Suprapubic skin (tissue), 4 donors: ENCODE data around the gene BANP. TPM values are rescaled to one million over a fixed set of nuclear protein-coding genes. Genes with fewer than 3 reads are reported as not detected.

Experiments
- DNase-seq, 2 donors: peaks; one replicate each; pipeline ENCODE4 v3.0.0-alpha.2; 2019; ENCODE audit warnings: low spot score in 2 of 2
- H3K27ac ChIP-seq: fragments of 200-600 bp; sonication (generic); one replicate; pipeline ENCODE4 v1.5.1; 2019
- H3K27me3 ChIP-seq: fragments of 200-600 bp; sonication (generic); one replicate; pipeline ENCODE4 v1.5.1; 2019
- H3K36me3 ChIP-seq: fragments of 200-600 bp; sonication (generic); one replicate; pipeline ENCODE4 v1.5.1; 2019
- H3K4me1 ChIP-seq: fragments of 200-600 bp; sonication (generic); one replicate; pipeline ENCODE4 v1.5.1; 2019
- H3K4me3 ChIP-seq: fragments of 200-600 bp; sonication (generic); one replicate; pipeline ENCODE4 v1.5.1; 2019; ENCODE audit warnings: mild to moderate bottlenecking
- H3K9me3 ChIP-seq: fragments of 200-600 bp; sonication (generic); one replicate; pipeline ENCODE4 v1.5.1; 2019
- EP300 ChIP-seq: sonication (generic); formaldehyde crosslinking; IDR thresholded peaks from one replicate; pipeline ENCODE4 v1.6.1; 2017; ENCODE audit warnings: antibody characterized with exemption
- POLR2A ChIP-seq, 2 donors: fragments of 450-650 bp; IDR thresholded peaks; one replicate each; pipeline ENCODE4 v1.6.1; 2017; ENCODE audit warnings: antibody characterized with exemption in 2 of 2, mild to moderate bottlenecking in 2 of 2, moderate library complexity in 2 of 2
- POLR2AphosphoS5 ChIP-seq, 3 donors: sonication (generic); formaldehyde crosslinking; IDR thresholded peaks; one replicate each; pipeline ENCODE4 v1.6.1; 2017; ENCODE audit warnings: antibody characterized with exemption in 3 of 3
- WGBS: methylation state at CpG from one replicate; pipeline ENCODE4 v1.1.5; 2018; 5-methylcytosine and 5-hydroxymethylcytosine counted together
- total RNA-seq, 4 donors: library from RNA; depleted of rRNA; stranded (reverse); fragments of >200 nt; gene quantifications; one replicate each; pipeline ENCODE4 v1.1.0, GENCODE V29; 2016
- TF ChIP-seq, protein P1 (sequence below), 2 donors: fragments of 200-600 bp in 1 of 2; fragments of 450-650 bp in 1 of 2; sonication (generic) in 1 of 2; IDR thresholded peaks; one replicate each; pipeline ENCODE4 v1.5.1; 2016 to 2019; ENCODE audit warnings: antibody characterized with exemption in 2 of 2, mild to moderate bottlenecking in 1 of 2, moderate library complexity in 1 of 2

BANP gene
- total RNA-seq, 4 donors from 2014 or later = 24.9 to 40.1 (median 26.5) TPM

DNA sequence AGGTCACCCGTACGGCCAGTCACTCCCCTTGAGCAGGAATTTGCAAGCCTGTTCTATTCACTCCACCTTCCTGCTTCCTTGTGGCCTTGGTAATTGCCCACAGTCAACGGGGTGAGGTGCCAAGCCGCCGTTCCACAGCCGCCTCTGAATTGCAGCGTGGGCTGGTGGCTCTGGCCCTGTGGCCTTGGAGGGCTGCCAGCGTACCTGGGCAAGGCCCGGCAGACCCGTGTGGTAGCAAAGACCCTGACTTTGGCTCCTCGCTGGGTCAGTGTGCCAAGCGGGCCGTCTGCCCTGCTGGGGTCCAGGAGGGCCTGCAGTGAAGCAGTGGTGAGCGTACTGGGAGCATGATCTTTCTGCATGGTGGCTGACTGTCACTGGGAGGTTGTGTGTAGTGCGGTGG, 3.6 kb downstream of the BANP start:
- no peak for TF ChIP-seq POLR2A (IDR thresholded peaks at IDR 0.05)
- no peak for TF ChIP-seq POLR2AphosphoS5 (IDR thresholded peaks at IDR 0.05)
- TF ChIP-seq, protein P1, sequence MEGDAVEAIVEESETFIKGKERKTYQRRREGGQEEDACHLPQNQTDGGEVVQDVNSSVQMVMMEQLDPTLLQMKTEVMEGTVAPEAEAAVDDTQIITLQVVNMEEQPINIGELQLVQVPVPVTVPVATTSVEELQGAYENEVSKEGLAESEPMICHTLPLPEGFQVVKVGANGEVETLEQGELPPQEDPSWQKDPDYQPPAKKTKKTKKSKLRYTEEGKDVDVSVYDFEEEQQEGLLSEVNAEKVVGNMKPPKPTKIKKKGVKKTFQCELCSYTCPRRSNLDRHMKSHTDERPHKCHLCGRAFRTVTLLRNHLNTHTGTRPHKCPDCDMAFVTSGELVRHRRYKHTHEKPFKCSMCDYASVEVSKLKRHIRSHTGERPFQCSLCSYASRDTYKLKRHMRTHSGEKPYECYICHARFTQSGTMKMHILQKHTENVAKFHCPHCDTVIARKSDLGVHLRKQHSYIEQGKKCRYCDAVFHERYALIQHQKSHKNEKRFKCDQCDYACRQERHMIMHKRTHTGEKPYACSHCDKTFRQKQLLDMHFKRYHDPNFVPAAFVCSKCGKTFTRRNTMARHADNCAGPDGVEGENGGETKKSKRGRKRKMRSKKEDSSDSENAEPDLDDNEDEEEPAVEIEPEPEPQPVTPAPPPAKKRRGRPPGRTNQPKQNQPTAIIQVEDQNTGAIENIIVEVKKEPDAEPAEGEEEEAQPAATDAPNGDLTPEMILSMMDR (IDR thresholded peaks at IDR 0.05) = no peak
- no peak for TF ChIP-seq EP300
- Histone ChIP-seq H3K36me3 (no peaks in the 10 kb centered on the region), H3K27me3 (no peaks in the 10 kb centered on the region), H3K9me3 (no peaks in the 10 kb centered on the region), H3K27ac (peak overlapping the region; percentile 7), H3K4me1 (peaks cover 51% of the 10 kb centered on the region), H3K4me3 (no peak overlapping the region)
- no peak for DNase-seq
- WGBS = 62% methylated on average over 12 of the region's 15 CpGs

DNA sequence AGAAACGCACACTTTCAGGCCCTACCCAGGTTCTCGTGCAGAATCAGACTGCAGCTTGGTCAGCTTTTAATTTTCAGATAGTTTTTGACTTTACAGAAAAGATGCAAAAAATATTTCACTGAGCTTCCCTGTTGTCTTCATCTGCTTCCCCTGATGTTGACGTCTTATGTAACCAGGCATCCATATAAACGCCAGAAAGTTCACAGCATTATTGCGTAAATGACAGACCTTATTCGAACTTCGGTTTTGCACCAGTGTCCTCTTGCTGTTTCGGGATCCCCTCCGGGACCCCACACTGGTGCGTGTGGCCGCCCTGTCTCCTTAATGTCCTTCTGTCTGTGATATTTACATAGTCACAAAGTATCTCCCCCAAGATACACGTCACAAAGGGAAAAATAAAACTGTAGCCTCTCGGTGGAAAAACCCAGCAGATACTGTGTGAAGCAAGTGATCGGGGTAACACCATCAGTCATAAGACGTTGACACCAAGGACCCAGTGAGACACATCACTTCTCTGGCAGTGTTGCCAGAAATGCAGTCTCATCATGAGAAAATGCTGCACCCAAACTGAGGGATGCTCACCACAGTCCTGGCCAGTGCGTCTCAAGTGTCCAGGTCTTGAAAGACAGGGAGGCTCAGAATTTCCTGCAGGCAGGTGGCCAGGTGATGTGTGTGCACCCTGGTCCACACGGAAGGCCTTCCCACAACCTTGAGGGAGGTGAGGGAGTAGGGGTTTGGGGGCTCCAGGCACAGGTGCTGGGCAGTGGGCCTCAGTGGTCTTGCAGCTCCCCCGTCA, 4.3 kb downstream of the BANP start:
- H3K4me3 ChIP-seq = no peak overlapping the region
- 77% methylated on average over 18 of the region's 18 CpGs for WGBS
- DNase-seq = no peak
- H3K4me1 ChIP-seq = peaks cover 47% of the 10 kb centered on the region
- TF ChIP-seq EP300 (no peak), POLR2AphosphoS5 (IDR thresholded peaks at IDR 0.05) (no peak), POLR2A (IDR thresholded peaks at IDR 0.05) (no peak)
- TF ChIP-seq, protein P1 (IDR thresholded peaks at IDR 0.05) = no peak
- no peaks in the 10 kb centered on the region for H3K36me3 ChIP-seq
- H3K27me3 ChIP-seq = no peaks in the 10 kb centered on the region
- peak overlapping the region; percentile 13 for H3K27ac ChIP-seq
- no peaks in the 10 kb centered on the region for H3K9me3 ChIP-seq

DNA sequence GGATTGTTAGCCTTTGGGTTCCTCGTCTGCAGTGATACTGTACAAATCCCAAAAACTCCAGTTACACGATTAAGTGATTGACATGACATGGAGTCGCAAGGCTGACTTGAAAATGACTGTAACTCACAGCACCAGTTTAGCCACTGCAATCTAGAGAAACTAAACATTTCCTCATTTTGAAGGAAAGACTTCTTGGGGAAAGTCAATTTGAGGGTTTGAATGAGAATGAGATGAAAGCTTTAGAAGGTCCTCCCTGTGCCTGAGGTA, 4.8 kb downstream of the BANP start:
- Histone ChIP-seq H3K27ac (peak overlapping the region; percentile 13), H3K36me3 (no peaks in the 10 kb centered on the region), H3K9me3 (no peaks in the 10 kb centered on the region), H3K4me1 (peaks cover 47% of the 10 kb centered on the region), H3K27me3 (no peaks in the 10 kb centered on the region), H3K4me3 (no peak overlapping the region)
- TF ChIP-seq EP300 (no peak), POLR2A (IDR thresholded peaks at IDR 0.05) (no peak), POLR2AphosphoS5 (IDR thresholded peaks at IDR 0.05) (no peak)
- TF ChIP-seq, protein P1 (IDR thresholded peaks at IDR 0.05) = no peak
- DNase-seq = no peak
- 78% methylated on average over 3 of the region's 3 CpGs for WGBS

DNA sequence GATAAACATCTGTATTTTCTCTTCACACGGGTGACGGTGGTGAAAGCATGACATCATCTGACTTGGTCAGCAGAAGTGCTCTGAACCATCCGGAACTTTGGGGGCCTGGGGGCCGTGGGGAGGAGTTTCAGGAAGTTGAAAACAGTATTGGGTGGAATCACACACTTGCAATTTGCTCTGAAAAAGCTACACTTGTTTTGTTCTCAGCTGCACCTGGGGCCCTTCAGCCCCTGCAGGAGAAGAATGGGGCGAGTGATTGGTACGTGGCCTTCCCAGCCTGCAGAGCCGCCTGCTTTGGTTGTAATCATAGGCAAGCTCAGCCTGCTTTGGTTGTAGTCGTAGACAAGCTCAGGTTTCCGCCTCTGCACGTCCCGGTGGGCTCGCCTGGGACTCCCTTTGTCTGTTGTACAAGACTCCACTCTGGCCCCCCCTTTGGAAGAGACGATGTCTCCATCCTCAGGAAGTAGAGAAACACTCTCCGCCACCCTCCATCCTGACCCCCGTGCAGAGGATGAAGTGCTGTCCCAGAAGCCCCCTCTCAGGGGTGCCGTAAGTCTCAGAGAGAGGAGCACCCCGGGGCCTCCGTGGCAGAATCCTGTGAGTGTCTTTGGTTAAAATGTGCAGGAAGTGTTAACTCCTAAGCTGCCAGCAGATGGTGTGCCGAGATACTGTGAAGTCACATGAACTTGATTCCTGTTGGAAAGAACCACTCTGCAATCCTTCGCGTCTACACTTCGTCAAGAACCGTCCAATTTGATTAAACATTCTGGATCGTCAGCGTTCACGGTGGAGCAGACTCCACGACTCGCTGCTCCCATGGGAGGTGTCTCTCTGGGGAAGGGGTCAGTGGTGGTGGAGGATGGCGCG, 5.4 kb downstream of the BANP start:
- no peak for DNase-seq

More for the DNA sequence above, 5.4 kb downstream of the BANP start:
- WGBS = 46% methylated on average over 22 of the region's 30 CpGs
- no peak overlapping the region for H3K4me3 ChIP-seq
- H3K9me3 ChIP-seq = no peaks in the 10 kb centered on the region
- H3K4me1 ChIP-seq = peaks cover 47% of the 10 kb centered on the region
- no peaks in the 10 kb centered on the region for H3K36me3 ChIP-seq
- H3K27ac ChIP-seq = peak overlapping the region; percentile 29
- no peaks in the 10 kb centered on the region for H3K27me3 ChIP-seq
- TF ChIP-seq POLR2A (IDR thresholded peaks at IDR 0.05) (no peak), EP300 (no peak)
- TF ChIP-seq, protein P1 (IDR thresholded peaks at IDR 0.05) = no peak
